BLaER1 (cell line): ENCODE results near the gene CREB3L1.

Source experiments
- H3K27ac ChIP-seq: shearing (Covaris generic); formaldehyde crosslinking; 2 replicates; pipeline ENCODE4 v1.8.1; 2022
- H3K27me3 ChIP-seq: shearing (Covaris generic); formaldehyde crosslinking; 2 replicates; pipeline ENCODE4 v1.8.1; 2022
- H3K36me3 ChIP-seq: shearing (Covaris generic); formaldehyde crosslinking; 2 replicates; pipeline ENCODE4 v1.8.1; 2022
- H3K4me1 ChIP-seq: shearing (Covaris generic); formaldehyde crosslinking; 2 replicates; pipeline ENCODE4 v1.8.1; 2022
- H3K4me2 ChIP-seq: shearing (Covaris generic); formaldehyde crosslinking; 2 replicates; pipeline ENCODE4 v1.8.1; 2022
- H3K4me3 ChIP-seq: shearing (Covaris generic); formaldehyde crosslinking; 2 replicates; pipeline ENCODE4 v1.8.1; 2022
- H3K9ac ChIP-seq: shearing (Covaris generic); formaldehyde crosslinking; 2 replicates; pipeline ENCODE4 v1.8.1; 2022
- H3K9me3 ChIP-seq: shearing (Covaris generic); formaldehyde crosslinking; 2 replicates; pipeline ENCODE4 v1.8.1; 2022
- H4K20me1 ChIP-seq: shearing (Covaris generic); formaldehyde crosslinking; 2 replicates; pipeline ENCODE4 v1.8.1; 2022
- Cebpa-rat ChIP-seq: shearing (Covaris generic); IDR thresholded peaks from 2 replicates; pipeline ENCODE4 v1.8.1; 2022

Gene CREB3L1

DNA sequence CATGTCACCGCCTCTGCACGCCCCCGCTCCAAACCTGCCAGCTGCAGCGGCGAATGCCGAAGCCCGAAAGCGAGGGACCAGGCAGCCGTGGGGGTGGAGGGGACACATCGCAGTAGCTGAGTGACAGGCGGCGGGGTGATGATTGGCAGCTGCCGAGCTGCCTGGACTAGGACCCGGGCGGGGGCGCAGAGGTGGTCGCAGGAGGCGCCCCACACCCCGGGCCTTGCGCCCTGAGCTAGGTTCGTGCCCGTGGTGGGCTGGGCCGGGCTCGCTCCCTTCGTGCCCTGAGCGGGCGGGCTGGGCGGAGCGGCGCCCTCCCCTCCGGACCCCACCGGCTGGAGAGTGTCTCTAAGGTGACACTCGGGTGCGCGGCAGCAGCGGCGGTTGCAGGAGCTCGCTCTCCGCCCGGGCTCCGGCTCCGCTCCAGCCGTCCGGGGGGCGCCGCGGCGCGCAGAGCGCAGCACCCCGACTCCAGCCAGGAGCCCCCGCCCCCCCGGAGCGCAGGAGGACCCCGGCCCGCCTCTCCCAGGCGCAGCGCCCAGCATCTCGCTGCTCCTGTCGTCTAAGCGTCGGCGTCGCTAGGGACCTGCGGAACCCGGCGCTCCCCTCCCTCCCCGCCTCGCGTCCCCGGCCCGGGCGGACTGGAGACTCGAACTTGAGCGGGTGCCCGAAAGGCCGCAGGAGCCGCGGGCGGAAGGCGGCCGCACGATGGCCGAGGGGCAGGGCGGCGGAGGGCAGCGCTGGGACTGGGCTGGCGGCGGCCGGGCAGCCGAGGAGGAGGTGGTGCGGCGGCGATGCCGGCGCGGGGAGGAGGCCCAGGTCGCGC is 55.3 kb downstream of the CREB3L1 start:
- no peaks in the 10 kb centered on the region for H3K36me3 ChIP-seq
- peak overlapping the region; percentile 64 for H3K4me3 ChIP-seq
- H3K9me3 ChIP-seq: no peaks in the 10 kb centered on the region
- H3K27me3 ChIP-seq: peaks cover 86% of the 10 kb centered on the region
- peak overlapping the region; percentile 81 for H3K4me2 ChIP-seq
- H3K27ac ChIP-seq: no peak overlapping the region
- no peak overlapping the region for H3K9ac ChIP-seq
- H4K20me1 ChIP-seq: peaks cover 37% of the 10 kb centered on the region
- H3K4me1 ChIP-seq: peaks cover 39% of the 10 kb centered on the region
- no peak for TF ChIP-seq Cebpa-rat

GRCh38 chr11:46333394-46333947 is 56.0 kb downstream of the CREB3L1 start:
- no peaks in the 10 kb centered on the region for H3K9me3 ChIP-seq
- H3K27ac ChIP-seq: no peak overlapping the region
- H3K4me1 ChIP-seq: peaks cover 43% of the 10 kb centered on the region
- no peak overlapping the region for H3K9ac ChIP-seq
- peaks cover 37% of the 10 kb centered on the region for H4K20me1 ChIP-seq
- H3K4me3 ChIP-seq: peak overlapping the region; percentile 64
- peak overlapping the region; percentile 81 for H3K4me2 ChIP-seq
- TF ChIP-seq Cebpa-rat: no peak
- H3K27me3 ChIP-seq: peaks cover 79% of the 10 kb centered on the region
- no peaks in the 10 kb centered on the region for H3K36me3 ChIP-seq

DNA sequence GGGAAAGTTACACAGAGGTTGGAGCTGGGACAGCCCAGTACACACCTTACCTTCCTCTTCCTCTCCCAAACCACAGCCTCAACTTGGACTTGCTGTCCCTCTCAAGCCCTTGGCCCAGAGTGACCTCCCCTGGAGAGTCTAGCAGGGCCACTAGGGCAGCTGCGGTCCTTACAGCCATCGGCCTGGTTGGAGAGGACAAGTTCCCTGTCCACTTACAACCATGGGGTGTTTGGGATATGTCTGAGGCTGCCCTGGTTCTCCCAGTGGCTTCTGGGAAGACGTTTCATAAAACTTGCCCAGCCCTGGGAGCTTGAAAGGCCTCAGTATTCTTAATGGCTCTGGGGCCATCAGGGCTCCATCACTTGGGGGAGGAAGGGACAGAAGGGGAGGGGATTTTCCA is 56.7 kb downstream of the CREB3L1 start:
- H4K20me1 ChIP-seq: peaks cover 37% of the 10 kb centered on the region
- peaks cover 50% of the 10 kb centered on the region for H3K4me1 ChIP-seq
- no peak overlapping the region for H3K9ac ChIP-seq
- H3K4me2 ChIP-seq: no peak overlapping the region
- H3K36me3 ChIP-seq: no peaks in the 10 kb centered on the region
- H3K9me3 ChIP-seq: no peaks in the 10 kb centered on the region
- no peak overlapping the region for H3K4me3 ChIP-seq
- peaks cover 71% of the 10 kb centered on the region for H3K27me3 ChIP-seq
- TF ChIP-seq Cebpa-rat: no peak
- H3K27ac ChIP-seq: no peak overlapping the region

- peaks cover 61% of the 10 kb centered on the region for H3K27me3 ChIP-seq
- no peak overlapping the region for H3K4me3 ChIP-seq
- peaks cover 37% of the 10 kb centered on the region for H4K20me1 ChIP-seq
- H3K4me2 ChIP-seq: no peak overlapping the region
- TF ChIP-seq Cebpa-rat: no peak
- H3K4me1 ChIP-seq: peaks cover 48% of the 10 kb centered on the region
- no peaks in the 10 kb centered on the region for H3K9me3 ChIP-seq
- no peaks in the 10 kb centered on the region for H3K36me3 ChIP-seq
- no peak overlapping the region for H3K27ac ChIP-seq
- no peak overlapping the region for H3K9ac ChIP-seq
These were observed 57.8 kb downstream of the CREB3L1 start for GRCh38 chr11:46335271-46335670.

GRCh38 chr11:46335890-46336562 is 58.6 kb downstream of the CREB3L1 start:
- TF ChIP-seq Cebpa-rat: no peak
- no peak overlapping the region for H3K9ac ChIP-seq
- no peaks in the 10 kb centered on the region for H3K36me3 ChIP-seq
- no peaks in the 10 kb centered on the region for H3K9me3 ChIP-seq
- H3K4me1 ChIP-seq: peaks cover 40% of the 10 kb centered on the region
- H3K4me3 ChIP-seq: no peak overlapping the region
- peaks cover 53% of the 10 kb centered on the region for H3K27me3 ChIP-seq
- no peak overlapping the region for H3K27ac ChIP-seq
- H3K4me2 ChIP-seq: no peak overlapping the region
- peaks cover 33% of the 10 kb centered on the region for H4K20me1 ChIP-seq

- peaks cover 47% of the 10 kb centered on the region for H3K27me3 ChIP-seq
- TF ChIP-seq Cebpa-rat: no peak
- peaks cover 27% of the 10 kb centered on the region for H4K20me1 ChIP-seq
- H3K4me3 ChIP-seq: no peak overlapping the region
- H3K36me3 ChIP-seq: no peaks in the 10 kb centered on the region
- no peaks in the 10 kb centered on the region for H3K9me3 ChIP-seq
- no peak overlapping the region for H3K4me2 ChIP-seq
- H3K27ac ChIP-seq: no peak overlapping the region
- H3K4me1 ChIP-seq: peaks cover 41% of the 10 kb centered on the region
- no peak overlapping the region for H3K9ac ChIP-seq
These were observed 59.2 kb downstream of the CREB3L1 start for GRCh38 chr11:46336563-46337180.

- H3K9ac ChIP-seq: no peak overlapping the region
- peaks cover 17% of the 10 kb centered on the region for H4K20me1 ChIP-seq
- H3K4me3 ChIP-seq: no peak overlapping the region
- no peaks in the 10 kb centered on the region for H3K9me3 ChIP-seq
- H3K4me1 ChIP-seq: peaks cover 45% of the 10 kb centered on the region
- peaks cover 36% of the 10 kb centered on the region for H3K27me3 ChIP-seq
- no peak for TF ChIP-seq Cebpa-rat
- H3K36me3 ChIP-seq: no peaks in the 10 kb centered on the region
- no peak overlapping the region for H3K27ac ChIP-seq
- H3K4me2 ChIP-seq: no peak overlapping the region
These were observed 60.3 kb downstream of the CREB3L1 start for GRCh38 chr11:46337626-46338345.

DNA sequence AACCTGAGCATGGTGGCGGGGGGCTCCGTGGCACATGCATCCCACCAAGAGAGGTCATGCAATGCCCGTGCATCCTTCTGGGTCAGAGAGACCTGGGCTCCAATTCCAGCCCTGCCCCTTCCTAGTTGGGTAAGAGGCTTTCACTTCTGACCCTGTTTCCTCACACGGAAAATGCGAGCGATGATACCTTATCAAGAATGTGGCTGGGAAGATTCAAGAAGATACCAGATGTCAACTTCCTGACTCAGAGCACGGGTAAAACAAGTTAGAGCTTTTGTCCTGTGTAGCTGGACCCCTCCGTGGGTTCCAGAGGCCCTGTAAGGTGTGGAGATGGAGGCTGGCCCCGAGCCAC is 61.1 kb downstream of the CREB3L1 start:
- peaks cover 45% of the 10 kb centered on the region for H3K4me1 ChIP-seq
- no peak for TF ChIP-seq Cebpa-rat
- H3K9ac ChIP-seq: no peak overlapping the region
- peaks cover 27% of the 10 kb centered on the region for H3K27me3 ChIP-seq
- peaks cover 10% of the 10 kb centered on the region for H4K20me1 ChIP-seq
- no peaks in the 10 kb centered on the region for H3K36me3 ChIP-seq
- peak overlapping the region; percentile 71 for H3K4me2 ChIP-seq
- H3K9me3 ChIP-seq: no peaks in the 10 kb centered on the region
- H3K4me3 ChIP-seq: no peak overlapping the region
- H3K27ac ChIP-seq: no peak overlapping the region

DNA sequence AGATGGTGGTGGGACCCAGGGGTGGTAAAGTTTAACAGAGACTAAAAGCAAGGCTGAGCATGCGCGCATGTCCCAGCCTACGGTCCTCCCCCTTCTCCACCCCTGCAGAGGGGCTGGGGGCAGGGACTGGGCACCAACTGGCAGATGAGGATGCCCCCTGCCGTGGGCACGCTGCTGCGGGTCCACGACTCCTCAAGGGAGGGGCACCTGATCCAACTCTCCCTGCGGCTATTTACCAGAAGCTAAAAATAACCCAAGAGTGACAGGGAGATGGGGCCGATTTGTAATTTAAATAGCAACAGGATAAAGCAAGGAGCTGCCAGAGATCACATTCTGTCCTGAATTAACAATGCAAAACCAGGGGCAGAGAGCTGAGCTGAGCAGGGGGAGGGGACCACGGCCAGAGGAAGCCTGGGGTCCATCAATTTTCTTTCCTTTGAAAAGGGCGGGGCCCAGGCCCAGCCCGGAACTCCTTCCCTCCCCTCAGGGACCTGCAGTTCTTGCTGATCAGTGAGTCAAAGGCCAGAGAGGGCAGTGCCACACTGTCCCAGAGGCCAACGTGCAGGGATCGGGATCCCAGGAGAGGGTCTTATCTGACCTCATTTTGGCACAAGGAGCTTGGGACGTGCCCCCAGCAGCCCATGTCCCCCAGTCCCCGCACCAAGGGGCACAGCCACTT is 61.7 kb downstream of the CREB3L1 start:
- Histone ChIP-seq H3K9ac (peak overlapping the region; percentile 32; the same call in 1 of the 2 replicates), H3K36me3 (no peaks in the 10 kb centered on the region), H3K27me3 (peaks cover 22% of the 10 kb centered on the region), H3K27ac (no peak overlapping the region), H3K9me3 (no peaks in the 10 kb centered on the region), H3K4me2 (peak overlapping the region; percentile 71), H4K20me1 (peaks cover 5% of the 10 kb centered on the region; the same call in 1 of the 2 replicates), H3K4me3 (no peak overlapping the region), H3K4me1 (peaks cover 45% of the 10 kb centered on the region)
- TF ChIP-seq Cebpa-rat: no peak
